Glutamatergic neuron (in vitro differentiated cells): ENCODE results near the gene IL32. TPM values are rescaled to one million over a fixed set of nuclear protein-coding genes. Genes with fewer than 3 reads are reported as not detected.

Experiments
- DNase-seq: peaks from one replicate; pipeline ENCODE4 v3.0.0; 2022
- H3K27ac Mint-ChIP-seq: one replicate; pipeline ENCODE4 v1.8.0; 2020; ENCODE audit warnings: mild to moderate bottlenecking, mixed read lengths, inconsistent platforms; ENCODE audit not compliant: unreplicated experiment
- H3K27me3 Mint-ChIP-seq: one replicate; pipeline ENCODE4 v1.8.0; 2020; ENCODE audit warnings: mild to moderate bottlenecking, moderate library complexity, mixed read lengths, inconsistent platforms; ENCODE audit not compliant: unreplicated experiment
- H3K36me3 Mint-ChIP-seq: one replicate; pipeline ENCODE4 v1.8.0; 2020; ENCODE audit warnings: mild to moderate bottlenecking, mixed read lengths, inconsistent platforms; ENCODE audit not compliant: unreplicated experiment
- H3K4me1 Mint-ChIP-seq: one replicate; pipeline ENCODE4 v1.8.0; 2020; ENCODE audit warnings: mild to moderate bottlenecking, low read depth, mixed read lengths, inconsistent platforms; ENCODE audit not compliant: unreplicated experiment
- H3K4me3 Mint-ChIP-seq: one replicate; pipeline ENCODE4 v1.8.0; 2020; ENCODE audit warnings: mild to moderate bottlenecking, mixed read lengths, inconsistent platforms; ENCODE audit not compliant: unreplicated experiment
- H3K9me3 Mint-ChIP-seq: one replicate; pipeline ENCODE4 v1.8.0; 2020; ENCODE audit warnings: mild to moderate bottlenecking, moderate library complexity, mixed read lengths, inconsistent platforms; ENCODE audit not compliant: unreplicated experiment
- total RNA-seq: library from RNA; stranded (reverse); fragmentation: NEBNext Ultra II Directional; extraction: Animal tissue kit (Norgen Biotek cat#: 25700); gene quantifications from one replicate; pipeline ENCODE4 v1.2.1, GENCODE V29; 2021; ENCODE audit not compliant: unreplicated experiment
- TF ChIP-seq, protein P1 (sequence below): fragments of 200-600 bp; sonication (generic); IDR thresholded peaks from one replicate; pipeline ENCODE4 v1.5.0; 2021; ENCODE audit not compliant: partially characterized antibody, unreplicated experiment

Gene IL32
- total RNA-seq, 1 donor from 2014 or later: 1.3 TPM

- peaks cover 5% of the 10 kb centered on the region for H3K4me1 Mint-ChIP-seq
- no peaks in the 10 kb centered on the region for H3K9me3 Mint-ChIP-seq
- no peak for DNase-seq
- no peak overlapping the region for H3K27ac Mint-ChIP-seq
- TF ChIP-seq, protein P1, sequence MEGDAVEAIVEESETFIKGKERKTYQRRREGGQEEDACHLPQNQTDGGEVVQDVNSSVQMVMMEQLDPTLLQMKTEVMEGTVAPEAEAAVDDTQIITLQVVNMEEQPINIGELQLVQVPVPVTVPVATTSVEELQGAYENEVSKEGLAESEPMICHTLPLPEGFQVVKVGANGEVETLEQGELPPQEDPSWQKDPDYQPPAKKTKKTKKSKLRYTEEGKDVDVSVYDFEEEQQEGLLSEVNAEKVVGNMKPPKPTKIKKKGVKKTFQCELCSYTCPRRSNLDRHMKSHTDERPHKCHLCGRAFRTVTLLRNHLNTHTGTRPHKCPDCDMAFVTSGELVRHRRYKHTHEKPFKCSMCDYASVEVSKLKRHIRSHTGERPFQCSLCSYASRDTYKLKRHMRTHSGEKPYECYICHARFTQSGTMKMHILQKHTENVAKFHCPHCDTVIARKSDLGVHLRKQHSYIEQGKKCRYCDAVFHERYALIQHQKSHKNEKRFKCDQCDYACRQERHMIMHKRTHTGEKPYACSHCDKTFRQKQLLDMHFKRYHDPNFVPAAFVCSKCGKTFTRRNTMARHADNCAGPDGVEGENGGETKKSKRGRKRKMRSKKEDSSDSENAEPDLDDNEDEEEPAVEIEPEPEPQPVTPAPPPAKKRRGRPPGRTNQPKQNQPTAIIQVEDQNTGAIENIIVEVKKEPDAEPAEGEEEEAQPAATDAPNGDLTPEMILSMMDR: no peak
- no peaks in the 10 kb centered on the region for H3K36me3 Mint-ChIP-seq
- no peak overlapping the region for H3K4me3 Mint-ChIP-seq
- H3K27me3 Mint-ChIP-seq: peaks cover 18% of the 10 kb centered on the region
Measured at GRCh38 chr16:3038256-3038655, 27.2 kb upstream of the IL32 start.

GRCh38 chr16:3038896-3039295 is 26.5 kb upstream of the IL32 start:
- peaks cover 5% of the 10 kb centered on the region for H3K4me1 Mint-ChIP-seq
- peaks cover 18% of the 10 kb centered on the region for H3K27me3 Mint-ChIP-seq
- no peak for DNase-seq
- H3K9me3 Mint-ChIP-seq: no peaks in the 10 kb centered on the region
- H3K4me3 Mint-ChIP-seq: no peak overlapping the region
- no peak overlapping the region for H3K27ac Mint-ChIP-seq
- no peaks in the 10 kb centered on the region for H3K36me3 Mint-ChIP-seq
- TF ChIP-seq, protein P1: no peak

GRCh38 chr16:3042376-3042775 is 23.1 kb upstream of the IL32 start:
- Mint-ChIP-seq H3K36me3 (no peaks in the 10 kb centered on the region), H3K9me3 (peaks cover 6% of the 10 kb centered on the region), H3K4me3 (no peak overlapping the region), H3K27me3 (peaks cover 18% of the 10 kb centered on the region), H3K27ac (no peak overlapping the region), H3K4me1 (no peaks in the 10 kb centered on the region)
- DNase-seq: no peak
- TF ChIP-seq, protein P1: no peak

GRCh38 chr16:3044708-3045107 is 20.7 kb upstream of the IL32 start:
- Mint-ChIP-seq H3K36me3 (peaks cover 6% of the 10 kb centered on the region), H3K27ac (no peak overlapping the region), H3K4me3 (peak overlapping the region; percentile 80), H3K27me3 (peaks cover 19% of the 10 kb centered on the region), H3K9me3 (peaks cover 10% of the 10 kb centered on the region), H3K4me1 (no peaks in the 10 kb centered on the region)
- TF ChIP-seq, protein P1: no peak
- no peak for DNase-seq

DNA sequence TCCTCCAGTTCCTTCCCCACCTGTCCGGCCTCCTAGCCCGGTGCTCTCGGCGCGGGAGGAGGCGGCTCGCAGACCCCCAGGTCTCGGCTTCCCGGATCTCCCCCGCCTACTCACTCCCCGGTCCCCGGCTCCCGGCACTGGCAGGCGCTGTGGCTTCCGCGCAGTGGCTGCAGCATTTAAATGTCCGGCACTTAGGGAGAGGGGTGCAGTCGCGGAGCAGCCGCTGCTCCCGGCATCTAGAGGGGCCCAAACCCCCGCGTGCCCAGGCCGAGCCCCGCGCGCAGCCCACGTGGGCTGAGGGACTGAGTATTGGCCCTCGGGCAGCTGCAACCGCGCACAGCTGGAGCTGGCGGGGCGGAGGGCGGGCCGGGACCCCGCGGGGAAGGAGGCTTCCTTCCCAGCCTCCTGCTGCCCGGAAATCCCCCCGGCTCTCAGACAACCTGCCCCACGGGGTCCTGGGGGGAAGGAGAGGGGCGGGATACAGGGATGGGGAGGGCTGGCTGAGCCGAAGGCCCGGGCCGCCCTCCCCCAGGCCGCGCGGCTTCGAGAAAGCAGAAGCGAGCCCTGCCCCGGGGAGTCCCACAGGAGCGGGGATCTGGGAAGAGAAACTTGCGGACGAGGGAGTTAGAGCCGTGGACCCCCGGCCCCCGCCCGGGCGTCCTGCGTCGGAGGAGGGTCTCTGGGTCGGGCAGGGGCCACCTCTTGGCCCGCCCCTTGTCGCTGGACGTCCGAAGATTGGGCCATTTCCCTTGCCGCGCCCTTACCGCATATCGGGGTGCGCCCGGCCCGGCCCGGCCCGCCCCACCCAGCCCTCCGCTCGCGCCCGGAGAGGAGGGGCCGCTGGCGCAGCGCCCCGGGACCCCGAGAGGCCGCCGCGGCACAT is 19.4 kb upstream of the IL32 start, which contains the start of gene MMP25:
TSS of gene MMP25 (plus strand) at position 804 of the 883 bp plus-strand sequence. CDS start 357 bp downstream, outside the sequence.
- peak; percentile 57 for DNase-seq
- H3K27me3 Mint-ChIP-seq: peaks cover 17% of the 10 kb centered on the region
- H3K27ac Mint-ChIP-seq: no peak within 1 kb of the TSS
- peaks cover 10% of the 10 kb centered on the region for H3K9me3 Mint-ChIP-seq
- no peaks in the 10 kb centered on the region for H3K4me1 Mint-ChIP-seq
- peak within 1 kb of the TSS; percentile 80 for H3K4me3 Mint-ChIP-seq
- peaks cover 6% of the 10 kb centered on the region for H3K36me3 Mint-ChIP-seq
- TF ChIP-seq, protein P1: no peak
